OCI-LY1 (cell line): Measurements from ENCODE around the gene HMGCLL1.

Source experiments
- EZH2 ChIP-seq: fragments of 200-600 bp; sonication (generic), shearing (Covaris generic); IDR thresholded peaks from 2 replicates; pipeline ENCODE4 v1.8.0; 2017; ENCODE audit warnings: borderline replicate concordance, mixed run types, mild to moderate bottlenecking, antibody characterized with exemption, low read length, moderate library complexity, mixed read lengths
- TF ChIP-seq, protein P1 (sequence below): fragments of 200-600 bp; sonication (generic), shearing (Covaris generic); IDR thresholded peaks from 2 replicates; pipeline ENCODE4 v1.5.1; 2017; ENCODE audit warnings: mild to moderate bottlenecking, antibody characterized with exemption, low read length, moderate library complexity, mixed read lengths

DNA sequence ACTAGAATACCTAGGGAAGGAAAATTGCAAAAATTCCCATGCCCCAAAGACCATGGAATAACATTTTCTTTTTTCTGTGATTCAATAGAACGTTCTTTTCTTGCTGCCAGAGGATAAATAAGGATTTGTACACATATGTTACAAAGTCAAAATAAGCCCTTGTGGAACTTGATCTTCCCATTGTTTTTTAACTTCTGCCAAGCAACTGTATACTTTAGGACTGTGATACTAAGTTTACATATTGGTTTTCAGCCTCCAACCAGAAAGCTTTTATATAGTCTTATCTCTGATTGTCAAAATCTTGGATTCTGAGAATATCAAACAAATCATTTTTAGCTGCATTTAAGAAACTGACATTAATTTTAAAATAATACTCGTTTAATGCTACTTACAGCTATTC is 84.6 kb downstream of the HMGCLL1 start:
- TF ChIP-seq, protein P1, sequence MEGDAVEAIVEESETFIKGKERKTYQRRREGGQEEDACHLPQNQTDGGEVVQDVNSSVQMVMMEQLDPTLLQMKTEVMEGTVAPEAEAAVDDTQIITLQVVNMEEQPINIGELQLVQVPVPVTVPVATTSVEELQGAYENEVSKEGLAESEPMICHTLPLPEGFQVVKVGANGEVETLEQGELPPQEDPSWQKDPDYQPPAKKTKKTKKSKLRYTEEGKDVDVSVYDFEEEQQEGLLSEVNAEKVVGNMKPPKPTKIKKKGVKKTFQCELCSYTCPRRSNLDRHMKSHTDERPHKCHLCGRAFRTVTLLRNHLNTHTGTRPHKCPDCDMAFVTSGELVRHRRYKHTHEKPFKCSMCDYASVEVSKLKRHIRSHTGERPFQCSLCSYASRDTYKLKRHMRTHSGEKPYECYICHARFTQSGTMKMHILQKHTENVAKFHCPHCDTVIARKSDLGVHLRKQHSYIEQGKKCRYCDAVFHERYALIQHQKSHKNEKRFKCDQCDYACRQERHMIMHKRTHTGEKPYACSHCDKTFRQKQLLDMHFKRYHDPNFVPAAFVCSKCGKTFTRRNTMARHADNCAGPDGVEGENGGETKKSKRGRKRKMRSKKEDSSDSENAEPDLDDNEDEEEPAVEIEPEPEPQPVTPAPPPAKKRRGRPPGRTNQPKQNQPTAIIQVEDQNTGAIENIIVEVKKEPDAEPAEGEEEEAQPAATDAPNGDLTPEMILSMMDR: no peak
- no peak for TF ChIP-seq EZH2
